Calu3 (cell line): ENCODE data around the gene HTR5A. TPM values are rescaled to one million over a fixed set of nuclear protein-coding genes. Genes with fewer than 3 reads are reported as not detected.

ENCODE experiments used
- BruUV-seq: library from RNA; stranded (reverse); fragments of 400-500 nt; replicated peaks from 2 replicates; lab custom pipeline; 2021; lab: Mats Ljungman, UMichigan
- CTCF ChIA-PET: fragments of 300-600 bp; sonication (Branson Sonifier 250); formaldehyde crosslinking; loops from one replicate; lab custom pipeline; 2022; ENCODE audit warnings: antibody characterized with exemption; lab: Charles Lee
- DNase-seq: peaks from one replicate; pipeline ENCODE4 v3.0.0; 2022
- H3K27ac Mint-ChIP-seq: one replicate; pipeline ENCODE4 v1.8.0; 2022; ENCODE audit warnings: mixed read lengths; ENCODE audit not compliant: unreplicated experiment
- H3K27me3 Mint-ChIP-seq: one replicate; pipeline ENCODE4 v1.8.0; 2022; ENCODE audit warnings: mixed read lengths; ENCODE audit not compliant: unreplicated experiment
- H3K36me3 Mint-ChIP-seq: one replicate; pipeline ENCODE4 v1.8.0; 2022; ENCODE audit warnings: mild to moderate bottlenecking, moderate library complexity, mixed read lengths; ENCODE audit not compliant: insufficient read depth, unreplicated experiment
- H3K4me1 Mint-ChIP-seq: one replicate; pipeline ENCODE4 v1.8.0; 2022; ENCODE audit warnings: mild to moderate bottlenecking, low read depth, mixed read lengths; ENCODE audit not compliant: unreplicated experiment
- H3K4me3 Mint-ChIP-seq: one replicate; pipeline ENCODE4 v1.8.0; 2022; ENCODE audit warnings: mild to moderate bottlenecking, low read depth, moderate library complexity, mixed read lengths; ENCODE audit not compliant: unreplicated experiment
- H3K9me3 Mint-ChIP-seq: one replicate; pipeline ENCODE4 v1.8.0; 2022; ENCODE audit warnings: low read depth, mixed read lengths; ENCODE audit not compliant: unreplicated experiment
- intact Hi-C: fragments of 100-400 bp; cut with micrococcal nuclease; formaldehyde crosslinking; loops from one replicate; pipeline ENCODE4 v1.10.0; 2022; ENCODE audit not compliant: unreplicated experiment
- total RNA-seq: library from RNA; stranded (reverse); gene quantifications from 2 replicates; pipeline ENCODE4 v1.2.3, GENCODE V29; 2022
- TF ChIP-seq, protein P1 (sequence below): fragments of 200-600 bp; IDR thresholded peaks from one replicate; pipeline ENCODE4 v1.8.0; 2022; ENCODE audit warnings: antibody characterized with exemption; ENCODE audit not compliant: unreplicated experiment

HTR5A gene
- total RNA-seq, 1 experiment from 2014 or later, result not detected

GRCh38 chr7:155094636-155095135 lies 24.6 kb downstream of the HTR5A start:
- TF ChIP-seq, protein P1, sequence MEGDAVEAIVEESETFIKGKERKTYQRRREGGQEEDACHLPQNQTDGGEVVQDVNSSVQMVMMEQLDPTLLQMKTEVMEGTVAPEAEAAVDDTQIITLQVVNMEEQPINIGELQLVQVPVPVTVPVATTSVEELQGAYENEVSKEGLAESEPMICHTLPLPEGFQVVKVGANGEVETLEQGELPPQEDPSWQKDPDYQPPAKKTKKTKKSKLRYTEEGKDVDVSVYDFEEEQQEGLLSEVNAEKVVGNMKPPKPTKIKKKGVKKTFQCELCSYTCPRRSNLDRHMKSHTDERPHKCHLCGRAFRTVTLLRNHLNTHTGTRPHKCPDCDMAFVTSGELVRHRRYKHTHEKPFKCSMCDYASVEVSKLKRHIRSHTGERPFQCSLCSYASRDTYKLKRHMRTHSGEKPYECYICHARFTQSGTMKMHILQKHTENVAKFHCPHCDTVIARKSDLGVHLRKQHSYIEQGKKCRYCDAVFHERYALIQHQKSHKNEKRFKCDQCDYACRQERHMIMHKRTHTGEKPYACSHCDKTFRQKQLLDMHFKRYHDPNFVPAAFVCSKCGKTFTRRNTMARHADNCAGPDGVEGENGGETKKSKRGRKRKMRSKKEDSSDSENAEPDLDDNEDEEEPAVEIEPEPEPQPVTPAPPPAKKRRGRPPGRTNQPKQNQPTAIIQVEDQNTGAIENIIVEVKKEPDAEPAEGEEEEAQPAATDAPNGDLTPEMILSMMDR, result no peak
- no TSS peak for BruUV-seq
- H3K4me3 Mint-ChIP-seq, result no peak overlapping the region
- no peaks in the 10 kb centered on the region for H3K9me3 Mint-ChIP-seq
- H3K27ac Mint-ChIP-seq, result no peak overlapping the region
- DNase-seq, result no peak
- peaks cover 45% of the 10 kb centered on the region for H3K27me3 Mint-ChIP-seq
- no peaks in the 10 kb centered on the region for H3K36me3 Mint-ChIP-seq
- H3K4me1 Mint-ChIP-seq, result peaks cover 8% of the 10 kb centered on the region
- CTCF ChIA-PET, result interaction anchor here (0.6 kb wide), 1 partner anchor 48 kb away, joined by 5 read pairs; no protein-coding TSS in a partner anchor
- intact Hi-C loops, result no loop called here

GRCh38 chr7:155097338-155097737 lies 27.2 kb downstream of the HTR5A start:
- no peak for DNase-seq
- Mint-ChIP-seq H3K4me1 (no peaks in the 10 kb centered on the region), H3K9me3 (no peaks in the 10 kb centered on the region), H3K4me3 (no peak overlapping the region), H3K27ac (no peak overlapping the region), H3K36me3 (no peaks in the 10 kb centered on the region), H3K27me3 (peaks cover 71% of the 10 kb centered on the region)
- intact Hi-C loops, result no loop called here
- CTCF ChIA-PET, result no interaction called here
- no TSS peak for BruUV-seq
- TF ChIP-seq, protein P1, result no peak

DNA sequence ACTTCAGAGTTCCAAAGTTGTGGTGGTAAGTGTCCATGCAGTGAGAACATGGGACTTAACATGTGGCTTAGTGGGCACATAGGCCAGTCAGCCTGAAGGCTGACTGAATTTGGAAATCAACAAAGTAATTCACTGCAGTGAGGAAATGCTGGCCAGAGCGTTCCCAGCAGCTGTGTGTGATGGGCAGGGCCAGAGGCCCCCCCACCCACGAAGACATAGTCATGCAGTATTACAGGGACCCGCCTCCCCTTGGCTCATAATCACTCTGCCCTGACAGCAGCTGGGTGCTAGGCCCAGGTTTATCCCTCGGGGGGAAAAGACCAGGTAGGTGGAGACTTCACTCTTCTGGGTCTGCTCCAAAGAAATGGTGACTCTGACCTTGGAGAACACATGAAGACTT lies 33.7 kb downstream of the HTR5A start:
- H3K9me3 Mint-ChIP-seq, result no peaks in the 10 kb centered on the region
- DNase-seq, result no peak
- TF ChIP-seq, protein P1, result no peak
- no peak overlapping the region for H3K27ac Mint-ChIP-seq
- H3K4me1 Mint-ChIP-seq, result no peaks in the 10 kb centered on the region
- no TSS peak for BruUV-seq
- no peaks in the 10 kb centered on the region for H3K36me3 Mint-ChIP-seq
- intact Hi-C loops, result no loop called here
- peaks cover 70% of the 10 kb centered on the region for H3K27me3 Mint-ChIP-seq
- CTCF ChIA-PET, result no interaction called here
- H3K4me3 Mint-ChIP-seq, result no peak overlapping the region

DNA sequence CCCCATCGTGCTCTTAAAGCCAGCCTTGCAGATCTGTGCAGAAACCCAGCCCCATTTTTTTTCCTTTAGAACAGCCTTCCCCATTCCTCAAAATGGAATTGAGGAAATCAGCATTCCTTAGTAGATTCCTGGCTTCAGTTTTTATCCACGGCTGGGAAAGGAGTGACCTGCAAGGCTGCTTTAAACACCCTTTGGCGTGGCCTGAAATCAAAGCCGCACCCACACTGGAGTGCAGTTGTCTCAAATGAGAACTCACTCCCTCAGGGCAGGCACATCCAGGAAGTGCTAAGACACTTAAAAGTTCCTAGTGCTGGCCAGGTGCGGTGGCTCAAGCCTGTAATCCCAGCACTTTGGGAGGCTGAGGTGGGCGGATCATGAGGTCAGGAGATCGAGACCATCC lies 34.8 kb downstream of the HTR5A start:
- no peaks in the 10 kb centered on the region for H3K36me3 Mint-ChIP-seq
- no peak overlapping the region for H3K4me3 Mint-ChIP-seq
- no peak for DNase-seq
- no peak overlapping the region for H3K27ac Mint-ChIP-seq
- H3K27me3 Mint-ChIP-seq, result peaks cover 72% of the 10 kb centered on the region
- BruUV-seq, result no TSS peak
- no peaks in the 10 kb centered on the region for H3K4me1 Mint-ChIP-seq
- TF ChIP-seq, protein P1, result no peak
- no peaks in the 10 kb centered on the region for H3K9me3 Mint-ChIP-seq
- CTCF ChIA-PET, result no interaction called here
- intact Hi-C loops, result no loop called here
